Keratinocyte (primary cell): ENCODE data around the gene F12. TPM values are rescaled to one million over a fixed set of nuclear protein-coding genes. Genes with fewer than 3 reads are reported as not detected.

Source experiments
- DNase-seq: peaks from one replicate; pipeline ENCODE4 v3.0.0-alpha.2; 2011; ENCODE audit warnings: low read depth, missing footprints, low spot score
- FAIRE-seq: peaks from 2 replicates; lab custom pipeline; 2011; peaks lifted over from hg19 to GRCh38; lab: Jason Lieb, UNC
- H2AFZ ChIP-seq: 2 replicates; pipeline ENCODE4 v1.6.0; 2012; ENCODE audit warnings: low read length, control low read depth, inconsistent platforms; ENCODE audit not compliant: control insufficient read depth
- H3K27ac ChIP-seq: 2 replicates; pipeline ENCODE4 v1.5.1; 2011; ENCODE audit warnings: low read length; ENCODE audit not compliant: control insufficient read depth, insufficient read depth
- H3K27me3 ChIP-seq: 3 replicates; pipeline ENCODE4 v1.6.0; 2011; ENCODE audit warnings: low read length; ENCODE audit not compliant: control insufficient read depth, insufficient read depth; ENCODE audit errors: extremely low read depth
- H3K36me3 ChIP-seq, 2 experiments: 2 replicates in 1 of 2; 3 replicates in 1 of 2; pipeline ENCODE4 v1.5.1; 2011; ENCODE audit warnings: low read length in 2 of 2, mild to moderate bottlenecking in 1 of 2; ENCODE audit not compliant: control insufficient read depth in 2 of 2, insufficient read depth in 2 of 2; ENCODE audit errors: extremely low read depth in 1 of 2
- H3K4me1 ChIP-seq: 3 replicates; pipeline ENCODE4 v1.5.1; 2011; ENCODE audit warnings: low read length; ENCODE audit not compliant: control insufficient read depth, insufficient read depth; ENCODE audit errors: extremely low read depth
- H3K4me2 ChIP-seq: 3 replicates; pipeline ENCODE4 v1.6.0; 2011; ENCODE audit warnings: low read depth, low read length; ENCODE audit not compliant: control insufficient read depth, insufficient read depth; ENCODE audit errors: extremely low read depth
- H3K4me3 ChIP-seq, 3 experiments: fragments of 200-600 bp in 1 of 3; sonication (generic) in 1 of 3; 2 replicates in 2 of 3; 3 replicates in 1 of 3; pipeline ENCODE4 v1.5.1; 2011 to 2016; ENCODE audit warnings: low read length in 3 of 3, mild to moderate bottlenecking in 3 of 3, control low read depth in 2 of 3, inconsistent platforms in 1 of 3, low read depth in 1 of 3, mixed read lengths in 1 of 3, mixed run types in 1 of 3, moderate library complexity in 1 of 3; ENCODE audit not compliant: control insufficient read depth in 2 of 3, insufficient read depth in 2 of 3; ENCODE audit errors: extremely low read depth in 1 of 3
- H3K79me2 ChIP-seq: 2 replicates; pipeline ENCODE4 v1.6.0; 2012; ENCODE audit warnings: low read length; ENCODE audit not compliant: control insufficient read depth, insufficient read depth
- H3K9ac ChIP-seq: 3 replicates; pipeline ENCODE4 v1.6.0; 2011; ENCODE audit warnings: low read length; ENCODE audit not compliant: control insufficient read depth, insufficient read depth; ENCODE audit errors: extremely low read depth
- H3K9me1 ChIP-seq: 3 replicates; pipeline ENCODE4 v1.6.0; 2011; ENCODE audit warnings: low read length; ENCODE audit not compliant: control insufficient read depth, insufficient read depth; ENCODE audit errors: extremely low read depth
- H3K9me3 ChIP-seq: 2 replicates; pipeline ENCODE4 v1.5.1; 2012; ENCODE audit warnings: low read depth, low read length; ENCODE audit not compliant: control insufficient read depth
- H4K20me1 ChIP-seq: 3 replicates; pipeline ENCODE4 v1.6.0; 2011; ENCODE audit warnings: low read length; ENCODE audit not compliant: control insufficient read depth, insufficient read depth; ENCODE audit errors: extremely low read depth
- EZH2 ChIP-seq: IDR thresholded peaks from one replicate; pipeline ENCODE4 v1.6.1; 2012; ENCODE audit warnings: inconsistent platforms, mild to moderate bottlenecking, low read length, moderate library complexity
- dilution Hi-C: fragments of 300-500 bp; cut with MboI; formaldehyde crosslinking; loops from one replicate; pipeline ENCODE4 v1.7.0; 2020; ENCODE audit warnings: low sequenced_read_pairs; ENCODE audit not compliant: extremely low pct_ligation_motif_present
- polyA plus RNA-seq, 5 experiments: library from polyadenylated mRNA; depleted of rRNA in 3 of 5; stranded (reverse) in 3 of 5; stranded (forward) in 1 of 5; unstranded in 1 of 5; fragments of >200 nt; gene quantifications; 1 replicate in 1 of 5; 2 replicates in 3 of 5; 3 replicates in 1 of 5; pipeline versions ENCODE4 v1.2.1 to v1.2.3, GENCODE V29; 2011 to 2012; ENCODE audit warnings: missing spikeins in 2 of 5, low read depth in 1 of 5, low replicate concordance in 1 of 5
- TF ChIP-seq, protein P1 (sequence below), 3 experiments: IDR thresholded peaks in 1 of 3; conservative IDR thresholded peaks in 1 of 3; optimal IDR thresholded peaks in 1 of 3; 2 replicates in 2 of 3; 3 replicates in 1 of 3; pipeline versions ENCODE3 to v1.5.1; 2011; ENCODE audit warnings: low read length in 3 of 3, mild to moderate bottlenecking in 3 of 3, moderate library complexity in 2 of 3, control low read depth in 1 of 3, inconsistent platforms in 1 of 3; ENCODE audit not compliant: insufficient read depth in 2 of 3; ENCODE audit errors: extremely low read depth in 1 of 3

F12 gene
- polyA plus RNA-seq, 1 donor (not counting 4 experiments of a cell fraction or from before 2014, with no cell fraction given): 7.7 TPM

- Histone ChIP-seq H3K4me2 (no peak overlapping the region), H3K27ac (no peak overlapping the region), H3K9me1 (no peaks in the 10 kb centered on the region), H3K27me3 (no peaks in the 10 kb centered on the region), H2AFZ (no peak overlapping the region), H3K9ac (no peak overlapping the region), H4K20me1 (no peaks in the 10 kb centered on the region), H3K9me3 (no peaks in the 10 kb centered on the region), H3K4me1 (peaks cover 40% of the 10 kb centered on the region), H3K36me3 (peaks cover 0 to 2% of the 10 kb centered on the region in 2 experiments), H3K4me3 (no peak overlapping the region), H3K79me2 (no peaks in the 10 kb centered on the region)
- no peak for DNase-seq
- no peak for FAIRE-seq
- TF ChIP-seq EZH2: no peak
- TF ChIP-seq, protein P1, sequence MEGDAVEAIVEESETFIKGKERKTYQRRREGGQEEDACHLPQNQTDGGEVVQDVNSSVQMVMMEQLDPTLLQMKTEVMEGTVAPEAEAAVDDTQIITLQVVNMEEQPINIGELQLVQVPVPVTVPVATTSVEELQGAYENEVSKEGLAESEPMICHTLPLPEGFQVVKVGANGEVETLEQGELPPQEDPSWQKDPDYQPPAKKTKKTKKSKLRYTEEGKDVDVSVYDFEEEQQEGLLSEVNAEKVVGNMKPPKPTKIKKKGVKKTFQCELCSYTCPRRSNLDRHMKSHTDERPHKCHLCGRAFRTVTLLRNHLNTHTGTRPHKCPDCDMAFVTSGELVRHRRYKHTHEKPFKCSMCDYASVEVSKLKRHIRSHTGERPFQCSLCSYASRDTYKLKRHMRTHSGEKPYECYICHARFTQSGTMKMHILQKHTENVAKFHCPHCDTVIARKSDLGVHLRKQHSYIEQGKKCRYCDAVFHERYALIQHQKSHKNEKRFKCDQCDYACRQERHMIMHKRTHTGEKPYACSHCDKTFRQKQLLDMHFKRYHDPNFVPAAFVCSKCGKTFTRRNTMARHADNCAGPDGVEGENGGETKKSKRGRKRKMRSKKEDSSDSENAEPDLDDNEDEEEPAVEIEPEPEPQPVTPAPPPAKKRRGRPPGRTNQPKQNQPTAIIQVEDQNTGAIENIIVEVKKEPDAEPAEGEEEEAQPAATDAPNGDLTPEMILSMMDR (optimal IDR thresholded peaks at IDR 0.05 in 1 of 3, IDR thresholded peaks at IDR 0.05 in 1 of 3, conservative IDR thresholded peaks at IDR 0.05 in 1 of 3; ENCODE audit: extremely low read depth in 1 of 3, insufficient read depth in 2 of 3, low read length in 3 of 3): no peak
- dilution Hi-C loops: no loop called here
Observed at GRCh38 chr5:177450667-177451424, 41.5 kb upstream of the F12 start.

- H3K27me3 ChIP-seq: no peaks in the 10 kb centered on the region
- DNase-seq (no peak), FAIRE-seq (peak; percentile 53)
- no peak overlapping the region for H3K27ac ChIP-seq
- H3K9me1 ChIP-seq: no peaks in the 10 kb centered on the region
- no peak overlapping the region for H2AFZ ChIP-seq
- no peaks in the 10 kb centered on the region for H4K20me1 ChIP-seq
- H3K9ac ChIP-seq: no peak overlapping the region
- dilution Hi-C loops: no loop called here
- H3K4me1 ChIP-seq: peaks cover 49% of the 10 kb centered on the region
- H3K9me3 ChIP-seq: no peaks in the 10 kb centered on the region
- TF ChIP-seq EZH2: no peak
- TF ChIP-seq, protein P1 (optimal IDR thresholded peaks at IDR 0.05 in 1 of 3, IDR thresholded peaks at IDR 0.05 in 1 of 3, conservative IDR thresholded peaks at IDR 0.05 in 1 of 3; ENCODE audit: extremely low read depth in 1 of 3, insufficient read depth in 2 of 3, low read length in 3 of 3): no peak
- peaks cover 0 to 2% of the 10 kb centered on the region in 2 experiments for H3K36me3 ChIP-seq
- H3K79me2 ChIP-seq: no peaks in the 10 kb centered on the region
- H3K4me3 ChIP-seq: no peak overlapping the region
- peak overlapping the region; percentile 35 for H3K4me2 ChIP-seq
Observed at GRCh38 chr5:177449140-177450061, 40.0 kb upstream of the F12 start.
